Fibroblast of lung (primary cell): ENCODE results near the gene OR6C76.
"Not testable (repeated sequence)": the region's sequence is repeated elsewhere in the genome, so short reads cannot be mapped to it uniquely, and the experiment has no call there.

Experiments used
- CTCF ChIP-seq, 2 donors: IDR thresholded peaks in 1 of 2; conservative IDR thresholded peaks in 1 of 2; 1 replicate in 1 of 2; 2 replicates in 1 of 2; pipeline ENCODE4 v1.5.1; 2011 to 2012; ENCODE audit warnings: low read length in 2 of 2, control low read depth in 1 of 2, inconsistent platforms in 1 of 2, low read depth in 1 of 2, mild to moderate bottlenecking in 1 of 2
- EZH2 ChIP-seq: IDR thresholded peaks from 2 replicates; pipeline ENCODE4 v1.5.1; 2012; ENCODE audit warnings: low read length, control low read depth, mild to moderate bottlenecking; ENCODE audit errors: missing control alignments

- TF ChIP-seq EZH2; CTCF (conservative IDR thresholded peaks at IDR 0.05 in 1 of 2, IDR thresholded peaks at IDR 0.05 in 1 of 2; ENCODE audit: low read depth in 1 of 2, low read length in 2 of 2): not testable (repeated sequence)
These were observed 11.6 kb upstream of the OR6C76 start for GRCh38 chr12:55414396-55414823.
